ENCODE data around the gene NPPC. TPM values are rescaled to one million over a fixed set of nuclear protein-coding genes. Genes with fewer than 3 reads are reported as not detected.
A peak's percentile ranks its signal among the peaks of the same experiment; 100 is the strongest.

The NPPC gene
- total RNA-seq: not detected
- not detected for total RNA-seq (2013)

GRCh38 chr2:231926180-231926741, at the start of gene NPPC:
Gene NPPC (minus strand): TSS chr2:231926396. CDS start chr2:231926249, 147 bp downstream.
- DNase-seq: peak in 1 of 2 donors; percentile 68
- Histone ChIP-seq H3K36me3 (ENCODE audit: control insufficient read depth, insufficient read depth, low read length) (no peaks in the 10 kb centered on the region), H3K9me3 (ENCODE audit: control insufficient read depth, insufficient read depth, low read length) (no peaks in the 10 kb centered on the region), H3K27me3 (ENCODE audit: control insufficient read depth, insufficient read depth, low read length) (peaks cover 30% of the 10 kb centered on the region), H3K4me3 (ENCODE audit: low read length) (no peak within 1 kb of the TSS), H3K4me1 (ENCODE audit: control insufficient read depth, insufficient read depth, low read length) (peaks cover 20% of the 10 kb centered on the region), H3K27ac (ENCODE audit: low read length) (no peak within 1 kb of the TSS)
- H3K27ac Mint-ChIP-seq: no peak within 1 kb of the TSS
- WGBS (ENCODE audit: insufficient coverage): under 1% methylated on average over 54 of the region's 54 CpGs
- peak within 1 kb of the TSS; percentile 52 for H3K4me3 Mint-ChIP-seq
- H3K36me3 Mint-ChIP-seq: no peaks in the 10 kb centered on the region
- H3K27me3 Mint-ChIP-seq (ENCODE audit: low read depth in 2 of 2): peaks cover 48 to 54% of the 10 kb centered on the region in 2 donors
- H3K4me1 Mint-ChIP-seq: peaks cover 0 to 5% of the 10 kb centered on the region in 2 donors
- ATAC-seq: peak in 2 of 3 donors; percentile 50 to 51
- no peak for TF ChIP-seq CTCF (IDR thresholded peaks at IDR 0.05)
- H3K9me3 Mint-ChIP-seq: no peaks in the 10 kb centered on the region
- intact Hi-C loops (cut with micrococcal nuclease): loop anchor here (5.0 kb wide), 1 partner anchor 516 kb away; no protein-coding TSS in a partner anchor

DNA sequence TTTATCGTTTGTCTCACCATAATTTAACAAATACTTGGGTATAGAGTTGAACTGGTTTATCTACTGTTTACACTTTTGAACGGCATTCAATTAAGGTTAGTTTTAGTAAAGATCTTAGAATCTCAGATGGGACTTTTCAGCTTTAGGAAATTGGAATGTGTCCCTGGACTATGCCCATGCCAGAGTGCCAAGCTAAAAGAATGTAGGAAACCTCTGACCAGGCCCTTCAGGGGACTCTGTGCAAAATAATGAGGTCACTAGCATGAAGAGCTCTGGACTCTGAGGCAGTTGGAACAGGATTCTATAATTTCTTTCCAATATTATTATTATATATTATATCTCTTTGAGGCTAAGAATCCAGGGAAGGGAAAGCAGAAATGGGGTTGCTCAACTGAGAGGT, 48.8 kb upstream of the NPPC start:
- Mint-ChIP-seq H3K36me3 (no peaks in the 10 kb centered on the region), H3K27me3 (ENCODE audit: low read depth in 2 of 2) (no peaks in the 10 kb centered on the region), H3K4me1 (peaks cover 3 to 11% of the 10 kb centered on the region in 2 donors), H3K27ac (no peak overlapping the region), H3K4me3 (no peak overlapping the region), H3K9me3 (no peaks in the 10 kb centered on the region)
- H3K27me3 ChIP-seq (ENCODE audit: control insufficient read depth, insufficient read depth, low read length): no peaks in the 10 kb centered on the region
- H3K4me1 ChIP-seq (ENCODE audit: control insufficient read depth, insufficient read depth, low read length): no peaks in the 10 kb centered on the region
- intact Hi-C loops (cut with micrococcal nuclease): no loop called here
- H3K27ac ChIP-seq (ENCODE audit: low read length): no peak overlapping the region
- no peak overlapping the region for H3K4me3 ChIP-seq (ENCODE audit: low read length)
- no peaks in the 10 kb centered on the region for H3K9me3 ChIP-seq (ENCODE audit: control insufficient read depth, insufficient read depth, low read length)
- TF ChIP-seq CTCF (IDR thresholded peaks at IDR 0.05): no peak
- 94% methylated on average over 1 of the region's 2 CpGs for WGBS (ENCODE audit: insufficient coverage)
- H3K36me3 ChIP-seq (ENCODE audit: control insufficient read depth, insufficient read depth, low read length): no peaks in the 10 kb centered on the region
- ATAC-seq (no peak), DNase-seq (no peak)

- H3K27ac Mint-ChIP-seq: no peak overlapping the region
Measured at GRCh38 chr2:231970461-231970860, 44.3 kb upstream of the NPPC start.

More at GRCh38 chr2:231970461-231970860, 44.3 kb upstream of the NPPC start:
- Mint-ChIP-seq H3K4me1 (peaks cover 10 to 16% of the 10 kb centered on the region in 2 donors), H3K9me3 (no peaks in the 10 kb centered on the region), H3K27me3 (ENCODE audit: low read depth in 2 of 2) (no peaks in the 10 kb centered on the region), H3K36me3 (no peaks in the 10 kb centered on the region), H3K4me3 (no peak overlapping the region)
- no peak for DNase-seq
- ATAC-seq: no peak
- intact Hi-C loops (cut with micrococcal nuclease): no loop called here
- H3K36me3 ChIP-seq (ENCODE audit: control insufficient read depth, insufficient read depth, low read length): no peaks in the 10 kb centered on the region
- WGBS (ENCODE audit: insufficient coverage): no CpG with 5 or more reads among the region's 3 CpGs
- no peaks in the 10 kb centered on the region for H3K4me1 ChIP-seq (ENCODE audit: control insufficient read depth, insufficient read depth, low read length)
- no peaks in the 10 kb centered on the region for H3K9me3 ChIP-seq (ENCODE audit: control insufficient read depth, insufficient read depth, low read length)
- no peak for TF ChIP-seq CTCF (IDR thresholded peaks at IDR 0.05)
- H3K27me3 ChIP-seq (ENCODE audit: control insufficient read depth, insufficient read depth, low read length): no peaks in the 10 kb centered on the region
- no peak overlapping the region for H3K4me3 ChIP-seq (ENCODE audit: low read length)
- no peak overlapping the region for H3K27ac ChIP-seq (ENCODE audit: low read length)
